ENCODE results near the gene THADA. TPM values are rescaled to one million over a fixed set of nuclear protein-coding genes. Genes with fewer than 3 reads are reported as not detected.

THADA gene
- total RNA-seq, 1 experiment from 2014 or later: 27.5 TPM

DNA sequence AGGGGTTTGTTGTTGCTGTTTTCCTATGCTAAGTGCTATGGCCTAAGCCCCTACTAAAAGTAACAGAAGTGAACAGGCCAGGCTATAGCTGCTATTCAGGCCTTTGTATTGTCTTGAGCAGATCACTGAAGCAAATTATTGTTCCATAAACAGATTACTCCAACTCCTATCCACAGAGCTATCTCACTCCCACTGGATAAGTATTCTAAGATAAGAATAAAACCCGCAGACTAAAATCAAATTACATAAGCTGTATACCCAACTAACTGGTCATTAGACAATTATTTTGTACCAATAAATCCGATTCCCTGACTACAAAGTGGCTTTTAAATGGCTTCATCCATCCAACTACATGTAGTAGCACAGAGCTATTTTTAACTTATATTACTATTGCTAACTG lies 74.3 kb downstream of the THADA start:
- no peak overlapping the region for H3K27ac Mint-ChIP-seq
- H3K4me1 Mint-ChIP-seq: peaks cover 12% of the 10 kb centered on the region
- ChIA-PET POLR2A (no interaction called here), CTCF (no interaction called here)
- no peak for ATAC-seq
- peaks cover 16% of the 10 kb centered on the region for H3K9me3 Mint-ChIP-seq
- no peak for DNase-seq (ENCODE audit: low spot score)
- peaks cover 15% of the 10 kb centered on the region for H3K36me3 Mint-ChIP-seq
- no peaks in the 10 kb centered on the region for H3K27me3 Mint-ChIP-seq (ENCODE audit: low read depth)
- H3K4me3 Mint-ChIP-seq: no peak overlapping the region
- TF ChIP-seq ZNF263 (CRISPR knock-in tag; IDR thresholded peaks at IDR 0.05; ENCODE audit: low read depth) (no peak), CREM (CRISPR knock-in tag; IDR thresholded peaks at IDR 0.05) (no peak), JAZF1 (CRISPR knock-in tag; IDR thresholded peaks at IDR 0.05) (no peak), TP53 (CRISPR knock-in tag; IDR thresholded peaks at IDR 0.05) (no peak), ZBTB21 (CRISPR knock-in tag; IDR thresholded peaks at IDR 0.05; ENCODE audit: borderline replicate concordance) (no peak), FOXK1 (CRISPR knock-in tag; IDR thresholded peaks at IDR 0.05) (no peak)
- TF ChIP-seq, protein P1, sequence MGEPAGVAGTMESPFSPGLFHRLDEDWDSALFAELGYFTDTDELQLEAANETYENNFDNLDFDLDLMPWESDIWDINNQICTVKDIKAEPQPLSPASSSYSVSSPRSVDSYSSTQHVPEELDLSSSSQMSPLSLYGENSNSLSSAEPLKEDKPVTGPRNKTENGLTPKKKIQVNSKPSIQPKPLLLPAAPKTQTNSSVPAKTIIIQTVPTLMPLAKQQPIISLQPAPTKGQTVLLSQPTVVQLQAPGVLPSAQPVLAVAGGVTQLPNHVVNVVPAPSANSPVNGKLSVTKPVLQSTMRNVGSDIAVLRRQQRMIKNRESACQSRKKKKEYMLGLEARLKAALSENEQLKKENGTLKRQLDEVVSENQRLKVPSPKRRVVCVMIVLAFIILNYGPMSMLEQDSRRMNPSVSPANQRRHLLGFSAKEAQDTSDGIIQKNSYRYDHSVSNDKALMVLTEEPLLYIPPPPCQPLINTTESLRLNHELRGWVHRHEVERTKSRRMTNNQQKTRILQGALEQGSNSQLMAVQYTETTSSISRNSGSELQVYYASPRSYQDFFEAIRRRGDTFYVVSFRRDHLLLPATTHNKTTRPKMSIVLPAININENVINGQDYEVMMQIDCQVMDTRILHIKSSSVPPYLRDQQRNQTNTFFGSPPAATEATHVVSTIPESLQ (CRISPR knock-in tag; IDR thresholded peaks at IDR 0.05): no peak
- TF ChIP-seq, protein P2, sequence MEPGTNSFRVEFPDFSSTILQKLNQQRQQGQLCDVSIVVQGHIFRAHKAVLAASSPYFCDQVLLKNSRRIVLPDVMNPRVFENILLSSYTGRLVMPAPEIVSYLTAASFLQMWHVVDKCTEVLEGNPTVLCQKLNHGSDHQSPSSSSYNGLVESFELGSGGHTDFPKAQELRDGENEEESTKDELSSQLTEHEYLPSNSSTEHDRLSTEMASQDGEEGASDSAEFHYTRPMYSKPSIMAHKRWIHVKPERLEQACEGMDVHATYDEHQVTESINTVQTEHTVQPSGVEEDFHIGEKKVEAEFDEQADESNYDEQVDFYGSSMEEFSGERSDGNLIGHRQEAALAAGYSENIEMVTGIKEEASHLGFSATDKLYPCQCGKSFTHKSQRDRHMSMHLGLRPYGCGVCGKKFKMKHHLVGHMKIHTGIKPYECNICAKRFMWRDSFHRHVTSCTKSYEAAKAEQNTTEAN (CRISPR knock-in tag; IDR thresholded peaks at IDR 0.05): no peak
- TF ChIP-seq, protein P3, sequence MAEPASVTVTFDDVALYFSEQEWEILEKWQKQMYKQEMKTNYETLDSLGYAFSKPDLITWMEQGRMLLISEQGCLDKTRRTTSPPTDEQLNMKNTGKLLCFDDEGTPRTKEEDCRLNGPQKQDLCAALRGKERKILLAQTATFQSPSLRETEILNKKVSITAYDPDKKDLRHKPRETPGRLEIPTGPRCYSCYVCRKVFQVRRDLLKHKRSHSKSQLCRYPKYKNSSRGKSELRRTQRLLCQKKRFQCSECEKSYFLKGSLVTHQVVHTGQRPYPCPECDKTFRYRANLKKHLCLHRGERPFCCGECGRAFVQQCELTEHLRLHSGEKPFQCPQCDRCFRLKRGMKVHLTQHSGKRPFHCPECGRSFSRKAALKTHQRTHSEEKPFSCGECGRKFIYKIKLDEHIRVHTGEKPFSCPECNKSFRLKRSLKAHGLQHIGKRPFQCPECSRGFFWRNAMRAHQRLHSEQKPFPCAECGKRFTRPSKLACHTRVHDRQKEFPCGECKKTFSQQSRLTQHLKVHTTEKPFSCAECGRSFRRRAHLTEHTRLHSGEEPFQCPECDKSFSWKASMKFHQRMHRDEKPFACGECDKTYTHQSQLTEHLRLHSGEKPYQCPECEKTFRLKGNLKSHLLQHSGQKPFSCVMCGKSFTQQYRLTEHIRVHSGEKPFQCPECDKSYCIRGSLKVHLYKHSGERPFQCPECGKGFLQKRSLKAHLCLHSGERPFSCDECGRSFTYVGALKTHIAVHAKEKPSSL (CRISPR knock-in tag; conservative IDR thresholded peaks at IDR 0.05): no peak
- TF ChIP-seq, protein P4, sequence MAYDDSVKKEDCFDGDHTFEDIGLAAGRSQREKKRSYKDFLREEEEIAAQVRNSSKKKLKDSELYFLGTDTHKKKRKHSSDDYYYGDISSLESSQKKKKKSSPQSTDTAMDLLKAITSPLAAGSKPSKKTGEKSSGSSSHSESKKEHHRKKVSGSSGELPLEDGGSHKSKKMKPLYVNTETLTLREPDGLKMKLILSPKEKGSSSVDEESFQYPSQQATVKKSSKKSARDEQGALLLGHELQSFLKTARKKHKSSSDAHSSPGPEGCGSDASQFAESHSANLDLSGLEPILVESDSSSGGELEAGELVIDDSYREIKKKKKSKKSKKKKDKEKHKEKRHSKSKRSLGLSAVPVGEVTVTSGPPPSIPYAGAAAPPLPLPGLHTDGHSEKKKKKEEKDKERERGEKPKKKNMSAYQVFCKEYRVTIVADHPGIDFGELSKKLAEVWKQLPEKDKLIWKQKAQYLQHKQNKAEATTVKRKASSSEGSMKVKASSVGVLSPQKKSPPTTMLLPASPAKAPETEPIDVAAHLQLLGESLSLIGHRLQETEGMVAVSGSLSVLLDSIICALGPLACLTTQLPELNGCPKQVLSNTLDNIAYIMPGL (CRISPR knock-in tag; IDR thresholded peaks at IDR 0.05): no peak

DNA sequence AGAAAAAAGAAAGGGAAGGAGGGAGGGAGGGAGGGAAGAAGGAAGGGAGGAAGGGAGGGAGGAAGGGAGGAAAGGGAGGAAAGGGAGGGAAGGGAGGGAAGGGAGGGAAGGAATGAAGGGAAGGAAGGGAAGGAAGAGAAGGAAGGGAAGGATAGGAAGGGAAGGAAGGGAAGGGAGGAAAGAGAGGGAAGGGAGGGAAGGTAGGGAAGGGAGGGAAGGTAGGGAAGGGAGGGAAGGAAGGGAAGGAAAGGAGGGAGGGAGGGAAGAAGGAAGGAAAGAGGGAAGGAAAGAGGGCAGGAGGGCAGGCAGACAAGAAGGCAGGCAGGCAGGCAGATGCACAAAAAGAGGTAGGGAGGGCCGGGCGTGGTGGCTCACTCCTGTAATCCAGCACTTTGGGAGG lies 74.9 kb downstream of the THADA start:
- H3K27ac Mint-ChIP-seq: no peak overlapping the region
- CTCF ChIA-PET: no interaction called here
- no peak overlapping the region for H3K4me3 Mint-ChIP-seq
- H3K4me1 Mint-ChIP-seq: peaks cover 12% of the 10 kb centered on the region
- TF ChIP-seq ZNF416 (CRISPR knock-in tag; IDR thresholded peaks at IDR 0.05) (no peak), ZNF219 (CRISPR knock-in tag; IDR thresholded peaks at IDR 0.05; ENCODE audit: borderline replicate concordance) (no peak), TCF7 (CRISPR knock-in tag; IDR thresholded peaks at IDR 0.05; ENCODE audit: low read depth) (no peak), MYBL2 (CRISPR knock-in tag; IDR thresholded peaks at IDR 0.05) (no peak), SOX15 (CRISPR knock-in tag; IDR thresholded peaks at IDR 0.05) (no peak), ZNF263 (CRISPR knock-in tag; IDR thresholded peaks at IDR 0.05; ENCODE audit: low read depth) (no peak)
- TF ChIP-seq, protein P5, sequence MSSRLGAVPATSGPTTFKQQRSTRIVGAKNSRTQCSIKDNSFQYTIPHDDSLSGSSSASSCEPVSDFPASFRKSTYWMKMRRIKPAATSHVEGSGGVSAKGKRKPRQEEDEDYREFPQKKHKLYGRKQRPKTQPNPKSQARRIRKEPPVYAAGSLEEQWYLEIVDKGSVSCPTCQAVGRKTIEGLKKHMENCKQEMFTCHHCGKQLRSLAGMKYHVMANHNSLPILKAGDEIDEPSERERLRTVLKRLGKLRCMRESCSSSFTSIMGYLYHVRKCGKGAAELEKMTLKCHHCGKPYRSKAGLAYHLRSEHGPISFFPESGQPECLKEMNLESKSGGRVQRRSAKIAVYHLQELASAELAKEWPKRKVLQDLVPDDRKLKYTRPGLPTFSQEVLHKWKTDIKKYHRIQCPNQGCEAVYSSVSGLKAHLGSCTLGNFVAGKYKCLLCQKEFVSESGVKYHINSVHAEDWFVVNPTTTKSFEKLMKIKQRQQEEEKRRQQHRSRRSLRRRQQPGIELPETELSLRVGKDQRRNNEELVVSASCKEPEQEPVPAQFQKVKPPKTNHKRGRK (CRISPR knock-in tag; IDR thresholded peaks at IDR 0.05; ENCODE audit: borderline replicate concordance): no peak
- TF ChIP-seq, protein P6, sequence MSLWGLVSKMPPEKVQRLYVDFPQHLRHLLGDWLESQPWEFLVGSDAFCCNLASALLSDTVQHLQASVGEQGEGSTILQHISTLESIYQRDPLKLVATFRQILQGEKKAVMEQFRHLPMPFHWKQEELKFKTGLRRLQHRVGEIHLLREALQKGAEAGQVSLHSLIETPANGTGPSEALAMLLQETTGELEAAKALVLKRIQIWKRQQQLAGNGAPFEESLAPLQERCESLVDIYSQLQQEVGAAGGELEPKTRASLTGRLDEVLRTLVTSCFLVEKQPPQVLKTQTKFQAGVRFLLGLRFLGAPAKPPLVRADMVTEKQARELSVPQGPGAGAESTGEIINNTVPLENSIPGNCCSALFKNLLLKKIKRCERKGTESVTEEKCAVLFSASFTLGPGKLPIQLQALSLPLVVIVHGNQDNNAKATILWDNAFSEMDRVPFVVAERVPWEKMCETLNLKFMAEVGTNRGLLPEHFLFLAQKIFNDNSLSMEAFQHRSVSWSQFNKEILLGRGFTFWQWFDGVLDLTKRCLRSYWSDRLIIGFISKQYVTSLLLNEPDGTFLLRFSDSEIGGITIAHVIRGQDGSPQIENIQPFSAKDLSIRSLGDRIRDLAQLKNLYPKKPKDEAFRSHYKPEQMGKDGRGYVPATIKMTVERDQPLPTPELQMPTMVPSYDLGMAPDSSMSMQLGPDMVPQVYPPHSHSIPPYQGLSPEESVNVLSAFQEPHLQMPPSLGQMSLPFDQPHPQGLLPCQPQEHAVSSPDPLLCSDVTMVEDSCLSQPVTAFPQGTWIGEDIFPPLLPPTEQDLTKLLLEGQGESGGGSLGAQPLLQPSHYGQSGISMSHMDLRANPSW (CRISPR knock-in tag; conservative IDR thresholded peaks at IDR 0.05; ENCODE audit: low read depth): no peak
- DNase-seq (ENCODE audit: low spot score) (no peak), ATAC-seq (no peak)
- POLR2A ChIA-PET: interaction anchor here (0.5 kb wide), 1 partner anchor 1315 kb away, joined by 4 read pairs; no protein-coding TSS in a partner anchor
- peaks cover 10% of the 10 kb centered on the region for H3K36me3 Mint-ChIP-seq
- peaks cover 11% of the 10 kb centered on the region for H3K9me3 Mint-ChIP-seq
- no peaks in the 10 kb centered on the region for H3K27me3 Mint-ChIP-seq (ENCODE audit: low read depth)
